Gastroesophageal sphincter (tissue), 4 donors: ENCODE results near the gene WDSUB1. TPM values are rescaled to one million over a fixed set of nuclear protein-coding genes. Genes with fewer than 3 reads are reported as not detected.

Source experiments
- ATAC-seq: fragments of 150-250 bp; one replicate; pipeline ENCODE4 v1.9.1; 2016; ENCODE audit warnings: mild to moderate bottlenecking, moderate library complexity
- H3K27ac ChIP-seq, 4 donors: fragments of 200-600 bp; sonication (generic) in 3 of 4; 1 replicate in 3 of 4; 2 replicates in 1 of 4; pipeline ENCODE4 v1.5.1; 2016 to 2019
- H3K27me3 ChIP-seq: fragments of 200-600 bp; sonication (generic); one replicate; pipeline ENCODE4 v1.5.1; 2019
- H3K36me3 ChIP-seq, 2 donors: fragments of 200-600 bp; sonication (generic); one replicate each; pipeline ENCODE4 v1.5.1; 2019; ENCODE audit warnings: control low read depth in 1 of 2
- H3K4me1 ChIP-seq, 3 donors: fragments of 200-600 bp; sonication (generic); 1 replicate in 2 of 3; 2 replicates in 1 of 3; pipeline ENCODE4 v1.5.1; 2016 to 2019; ENCODE audit warnings: control low read depth in 2 of 3
- H3K4me3 ChIP-seq, 2 donors: fragments of 200-600 bp; sonication (generic); one replicate each; pipeline ENCODE4 v1.5.1; 2019; ENCODE audit warnings: mild to moderate bottlenecking in 1 of 2, moderate library complexity in 1 of 2
- H3K9me3 ChIP-seq, 3 donors: fragments of 200-600 bp; sonication (generic); one replicate each; pipeline ENCODE4 v1.5.1; 2017 to 2019; ENCODE audit warnings: control low read depth in 2 of 3
- CTCF ChIP-seq, 4 experiments: fragments of 200-600 bp in 2 of 4; fragments of 450-650 bp in 2 of 4; sonication (generic) in 1 of 4; IDR thresholded peaks; one replicate each; pipeline ENCODE4 v1.5.1; 2017 to 2019; ENCODE audit warnings: antibody characterized with exemption in 4 of 4, mild to moderate bottlenecking in 2 of 4, moderate library complexity in 2 of 4
- EP300 ChIP-seq: sonication (generic); formaldehyde crosslinking; IDR thresholded peaks from one replicate; pipeline ENCODE4 v1.6.1; 2017; ENCODE audit warnings: antibody characterized with exemption, mild to moderate bottlenecking
- POLR2A ChIP-seq, 2 donors: fragments of 450-650 bp; IDR thresholded peaks; one replicate each; pipeline ENCODE4 v1.6.1; 2017; ENCODE audit warnings: antibody characterized with exemption in 2 of 2, mild to moderate bottlenecking in 2 of 2, moderate library complexity in 1 of 2
- WGBS, 2 donors: methylation state at CpG; one replicate each; pipeline ENCODE4 v1.1.5; 2018; ENCODE audit warnings: low coverage in 1 of 2; 5-methylcytosine and 5-hydroxymethylcytosine counted together
- small RNA-seq, 4 donors: library from RNA; depleted of rRNA; stranded (forward); fragments of <200 nt; gene quantifications; one replicate each; pipeline ENCODE3, GENCODE V24; 2016
- total RNA-seq, 4 donors: library from RNA; depleted of rRNA; stranded (reverse); fragments of >200 nt; gene quantifications; one replicate each; pipeline ENCODE4 v1.1.0, GENCODE V29; 2016

WDSUB1 gene
- total RNA-seq, 4 donors from 2014 or later: 5.3 to 11.1 (median 5.9) TPM

GRCh38 chr2:159186462-159186861 lies 100.0 kb downstream of the WDSUB1 start:
- Histone ChIP-seq H3K27ac (no peak overlapping the region), H3K36me3 (peaks cover 0 to 74% of the 10 kb centered on the region in 2 donors), H3K4me1 (peaks cover 0 to 17% (median 0%) of the 10 kb centered on the region in 3 donors), H3K27me3 (no peaks in the 10 kb centered on the region), H3K9me3 (no peaks in the 10 kb centered on the region), H3K4me3 (no peak overlapping the region)
- no peak for ATAC-seq
- TF ChIP-seq CTCF (IDR thresholded peaks at IDR 0.05) (no peak), POLR2A (IDR thresholded peaks at IDR 0.05) (no peak), EP300 (no peak)
- 94 to 100% methylated on average over 3 of the region's 4 CpGs for WGBS, 2 donors

Small RNAs within 50 kb of the gene (small RNA-seq; reads per million reads assigned to genes)
- gene MIR6888: 0 reads per million in 4 donors
